GM12801 (cell line): Measurements from ENCODE around the gene TNS3.

Experiments used
- TF ChIP-seq, protein P1 (sequence below): IDR thresholded peaks from one replicate; pipeline ENCODE4 v1.5.1; 2011; ENCODE audit warnings: control low read depth; ENCODE audit not compliant: insufficient read length; ENCODE audit errors: extremely low read depth

TNS3 gene

DNA sequence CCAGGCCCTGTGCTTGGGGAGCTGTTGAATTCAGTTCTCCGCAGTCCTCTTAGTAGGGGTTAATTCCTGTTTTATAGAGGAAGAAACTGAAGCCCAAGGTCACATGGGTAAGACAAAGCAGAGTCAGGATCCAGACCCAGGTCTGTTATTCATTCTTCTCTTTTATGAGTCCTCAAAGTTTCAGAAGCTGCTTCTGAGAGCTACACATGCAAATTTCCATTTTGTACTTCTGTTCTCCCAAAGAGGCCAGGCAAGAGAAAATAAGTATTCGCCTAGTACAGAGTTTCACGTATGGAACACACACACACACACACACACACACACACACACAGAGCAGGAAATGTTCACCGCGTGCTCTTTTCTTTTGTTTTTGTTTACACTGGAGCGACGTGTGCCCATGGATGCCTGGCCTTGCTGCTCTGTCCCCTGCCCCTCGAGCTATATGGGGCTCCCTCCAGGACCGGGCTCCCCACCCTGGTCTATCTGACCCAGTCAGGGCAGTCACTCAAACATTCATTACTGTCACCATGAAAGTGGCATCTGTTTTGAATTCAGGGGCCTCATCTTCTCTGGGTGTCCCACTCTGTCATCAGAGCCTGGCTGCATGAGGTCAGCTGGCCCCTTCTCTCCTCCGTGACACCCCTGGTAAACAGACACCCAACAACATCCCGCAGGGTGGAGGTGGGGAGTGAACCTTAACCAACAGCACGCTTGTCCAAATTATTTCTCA lies 84.4 kb downstream of the TNS3 start:
- TF ChIP-seq, protein P1, sequence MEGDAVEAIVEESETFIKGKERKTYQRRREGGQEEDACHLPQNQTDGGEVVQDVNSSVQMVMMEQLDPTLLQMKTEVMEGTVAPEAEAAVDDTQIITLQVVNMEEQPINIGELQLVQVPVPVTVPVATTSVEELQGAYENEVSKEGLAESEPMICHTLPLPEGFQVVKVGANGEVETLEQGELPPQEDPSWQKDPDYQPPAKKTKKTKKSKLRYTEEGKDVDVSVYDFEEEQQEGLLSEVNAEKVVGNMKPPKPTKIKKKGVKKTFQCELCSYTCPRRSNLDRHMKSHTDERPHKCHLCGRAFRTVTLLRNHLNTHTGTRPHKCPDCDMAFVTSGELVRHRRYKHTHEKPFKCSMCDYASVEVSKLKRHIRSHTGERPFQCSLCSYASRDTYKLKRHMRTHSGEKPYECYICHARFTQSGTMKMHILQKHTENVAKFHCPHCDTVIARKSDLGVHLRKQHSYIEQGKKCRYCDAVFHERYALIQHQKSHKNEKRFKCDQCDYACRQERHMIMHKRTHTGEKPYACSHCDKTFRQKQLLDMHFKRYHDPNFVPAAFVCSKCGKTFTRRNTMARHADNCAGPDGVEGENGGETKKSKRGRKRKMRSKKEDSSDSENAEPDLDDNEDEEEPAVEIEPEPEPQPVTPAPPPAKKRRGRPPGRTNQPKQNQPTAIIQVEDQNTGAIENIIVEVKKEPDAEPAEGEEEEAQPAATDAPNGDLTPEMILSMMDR, result no peak

DNA sequence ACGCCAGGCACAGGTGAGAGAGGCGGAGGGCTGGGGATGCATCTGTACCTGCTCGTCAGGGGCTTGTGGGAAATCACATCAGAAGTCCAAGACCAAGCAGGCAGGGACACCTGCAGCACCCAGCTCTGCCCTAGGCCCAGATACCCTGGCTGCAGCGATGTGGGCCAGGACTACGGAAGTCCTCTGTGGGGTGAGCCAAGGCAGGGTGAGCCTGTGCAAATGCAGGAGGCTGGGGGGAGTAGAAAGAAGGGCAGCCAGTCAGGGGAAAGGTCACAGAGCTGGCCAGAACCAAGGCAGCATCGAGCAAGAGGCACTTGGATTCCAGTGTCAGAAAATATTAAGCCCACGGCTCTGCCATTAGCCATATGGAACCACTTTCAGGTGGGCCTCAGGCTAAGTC lies 85.2 kb downstream of the TNS3 start:
- TF ChIP-seq, protein P1, result no peak

DNA sequence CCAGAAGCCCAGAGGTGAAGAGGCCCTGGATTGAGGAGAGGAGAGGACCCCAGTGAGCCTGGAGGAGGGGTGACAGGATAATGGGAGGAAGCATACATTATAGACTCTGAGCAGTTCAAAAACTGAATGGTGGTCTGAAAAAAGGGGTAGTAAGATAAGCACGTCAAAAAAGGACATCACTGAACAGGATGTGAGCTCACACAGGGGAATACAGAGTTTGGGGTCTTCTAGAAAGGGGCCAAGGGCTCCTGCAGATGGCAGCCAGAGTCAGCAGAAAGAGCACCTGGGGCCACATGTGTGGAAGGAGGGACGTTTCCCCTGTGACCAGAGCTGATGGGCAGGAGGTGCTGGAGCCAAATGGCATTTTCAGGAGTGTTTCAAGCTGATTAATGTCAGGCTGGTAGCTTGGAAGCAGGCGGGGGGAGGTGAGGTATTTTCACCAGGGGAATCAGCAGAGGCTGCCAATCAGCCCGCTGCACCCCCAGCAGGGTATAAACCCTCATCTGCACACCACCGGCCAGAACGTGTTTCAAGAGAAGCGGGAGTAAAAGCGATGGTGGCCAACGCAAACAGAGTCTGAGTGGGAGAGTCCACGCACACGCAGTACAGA lies 85.8 kb downstream of the TNS3 start:
- TF ChIP-seq, protein P1, result no peak

DNA sequence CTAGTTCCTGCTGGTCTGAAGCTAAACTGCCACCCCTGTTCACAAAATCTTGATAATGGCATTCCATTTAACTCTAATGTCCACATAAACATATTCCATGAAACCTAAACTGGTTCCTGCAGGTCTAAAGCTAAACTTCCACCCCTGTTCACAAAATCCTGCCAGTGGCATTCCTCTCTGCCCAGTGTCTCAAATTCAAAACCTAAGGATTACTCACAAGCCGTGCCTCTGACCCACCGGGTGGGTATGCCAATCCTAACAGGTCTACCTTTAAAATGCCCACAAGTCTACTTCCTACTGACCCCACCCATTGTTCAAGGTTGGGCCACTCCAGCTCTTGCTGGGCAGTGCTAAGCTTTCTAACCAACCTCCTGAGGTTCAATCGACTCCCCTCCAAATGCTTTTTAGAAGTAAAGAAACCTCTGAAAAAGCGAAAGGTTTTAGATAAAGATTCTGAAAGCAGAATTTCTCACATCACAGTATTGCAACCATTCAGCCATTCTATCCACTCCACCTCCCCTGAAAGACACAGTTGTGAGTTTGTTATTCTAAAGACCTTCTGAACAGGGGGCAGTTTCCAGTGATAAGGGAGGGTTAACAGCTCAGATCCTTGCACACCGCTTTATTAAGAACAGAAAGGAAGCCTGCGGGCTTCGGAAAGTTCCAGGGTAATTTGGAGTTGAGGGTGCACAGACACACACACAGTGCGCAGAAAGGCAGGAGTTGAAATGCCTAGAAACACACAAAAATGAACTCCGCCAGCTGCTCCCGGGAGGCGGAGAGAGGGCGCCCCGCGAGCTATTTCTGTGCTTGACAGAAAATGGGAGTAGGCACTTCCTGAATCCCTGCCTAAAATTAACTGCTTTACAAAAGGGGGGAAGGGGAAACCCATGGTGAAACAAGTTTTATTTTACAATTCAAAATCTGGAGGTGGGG lies 87.7 kb downstream of the TNS3 start:
- TF ChIP-seq, protein P1, result no peak

DNA sequence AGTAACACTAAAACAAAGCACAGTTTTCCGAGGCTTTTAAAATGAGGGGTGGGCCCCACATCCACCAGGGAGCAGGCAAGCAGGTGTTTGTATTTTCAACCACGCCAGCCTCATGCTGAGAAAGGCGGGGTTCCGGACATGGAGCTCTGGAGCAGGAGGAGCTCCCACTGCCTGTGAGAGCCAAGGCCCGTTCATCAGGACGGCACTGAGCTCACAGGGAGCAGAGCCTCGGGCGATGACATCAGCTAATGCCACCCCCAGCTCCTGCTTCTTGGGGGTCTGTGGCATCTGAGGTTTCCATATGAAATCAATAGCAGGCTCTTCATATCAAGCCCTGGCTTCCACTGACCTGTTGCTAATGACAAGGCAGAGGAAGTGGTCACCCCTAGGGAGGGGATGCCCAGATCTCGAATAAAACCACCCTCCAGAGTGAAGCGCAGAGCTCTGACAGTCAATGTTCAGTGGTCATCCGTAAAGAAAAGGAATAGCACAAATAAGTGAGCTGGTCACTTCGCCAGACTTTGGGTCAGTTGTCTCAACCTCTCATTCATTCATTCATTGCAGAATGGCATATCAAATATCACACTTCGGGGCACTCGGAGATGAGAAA lies 89.1 kb downstream of the TNS3 start:
- TF ChIP-seq, protein P1, result no peak

DNA sequence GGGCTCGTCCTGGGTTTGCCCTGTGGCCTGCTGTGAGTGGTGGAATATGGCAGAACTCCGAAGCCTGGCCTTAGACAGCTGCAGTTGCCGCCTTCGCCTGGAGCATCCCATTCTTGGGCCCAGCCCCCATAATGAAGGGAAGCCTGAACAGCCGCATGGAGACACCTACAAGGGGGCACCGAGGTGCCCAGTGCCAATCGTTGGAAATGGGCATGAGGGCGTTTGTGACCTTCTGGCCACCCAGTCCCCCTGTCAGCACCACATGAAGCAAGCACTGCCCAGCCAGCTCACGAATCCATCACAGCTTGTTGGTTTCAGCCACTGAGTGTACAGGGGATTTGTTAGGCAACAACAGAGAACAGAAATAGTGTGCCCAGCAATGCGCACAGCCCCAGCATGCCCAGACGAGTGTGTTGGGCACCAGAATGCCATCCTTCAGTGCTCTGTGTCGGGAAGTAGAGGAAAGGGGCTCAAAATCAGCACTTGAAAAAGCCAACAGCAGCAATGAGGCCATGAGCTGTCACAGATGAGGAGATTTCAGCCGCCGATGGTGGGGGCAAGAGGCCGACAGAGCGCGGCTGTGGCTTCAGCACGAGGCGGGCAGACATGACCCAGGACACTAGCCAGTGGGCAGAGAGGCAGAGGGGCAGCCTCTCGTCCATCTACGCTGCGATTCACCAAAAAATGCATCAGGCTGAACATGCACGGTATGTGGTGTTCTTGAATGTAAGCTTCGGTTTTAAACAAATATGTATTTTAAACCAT lies 91.2 kb downstream of the TNS3 start:
- TF ChIP-seq, protein P1, result no peak

DNA sequence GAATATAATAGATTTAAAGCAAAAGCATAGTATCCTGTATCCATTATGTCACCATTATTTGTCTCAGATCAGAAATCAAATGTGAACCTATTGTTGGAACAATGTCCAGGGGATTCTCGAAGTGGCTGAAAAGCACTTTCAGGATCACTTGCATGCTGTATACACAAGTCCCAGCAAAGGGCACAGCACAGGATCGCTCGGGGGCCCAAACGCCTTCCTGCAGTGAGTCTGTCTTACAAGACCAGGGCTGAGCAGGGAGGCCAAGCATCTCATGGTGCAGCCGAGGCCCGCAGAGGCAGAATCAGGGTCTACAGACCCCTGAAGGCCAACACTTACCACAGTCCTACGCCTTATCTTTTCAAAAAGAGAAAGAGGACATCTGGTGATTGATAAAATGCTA lies 92.3 kb downstream of the TNS3 start:
- TF ChIP-seq, protein P1, result no peak
